Measurements from ENCODE around the gene SNCAIP. TPM values are rescaled to one million over a fixed set of nuclear protein-coding genes. Genes with fewer than 3 reads are reported as not detected.

SNCAIP gene
- polyA plus RNA-seq, 3 donors from 2014 or later: not detected

Other genes starting within 250 kb of the SNCAIP start
- not detected for gene LOX, start 234.0 kb upstream of the SNCAIP start, polyA plus RNA-seq
- gene ZNF474, start 182.7 kb upstream of the SNCAIP start, polyA plus RNA-seq: not detected

All from immature natural killer cell (primary cell).